Right atrium auricular region (tissue), 2 donors: ENCODE data around the gene DNAH3. TPM values are rescaled to one million over a fixed set of nuclear protein-coding genes. Genes with fewer than 3 reads are reported as not detected.
"Not testable (repeated sequence)": the region's sequence is repeated elsewhere in the genome, so short reads cannot be mapped to it uniquely, and the experiment has no call there.

Source experiments
- DNase-seq: peaks from one replicate; pipeline ENCODE4 v3.0.0-alpha.2; 2019; ENCODE audit warnings: low spot score
- H3K27ac ChIP-seq, 2 donors: fragments of 200-600 bp; sonication (generic); 1 replicate in 1 of 2; 2 replicates in 1 of 2; pipeline ENCODE4 v1.5.1; 2016 to 2019
- H3K27me3 ChIP-seq, 2 donors: fragments of 200-600 bp; sonication (generic); one replicate each; pipeline versions ENCODE4 v1.5.1 to v1.6.0; 2017 to 2019
- H3K36me3 ChIP-seq: fragments of 200-600 bp; sonication (generic); one replicate; pipeline ENCODE4 v1.5.1; 2016
- H3K4me1 ChIP-seq, 2 donors: fragments of 200-600 bp; sonication (generic); one replicate each; pipeline versions ENCODE4 v1.5.1 to v1.6.0; 2017 to 2019
- H3K4me3 ChIP-seq, 2 donors: fragments of 200-600 bp; sonication (generic); 1 replicate in 1 of 2; 2 replicates in 1 of 2; pipeline ENCODE4 v1.5.1; 2017 to 2019; ENCODE audit warnings: mild to moderate bottlenecking in 1 of 2, moderate library complexity in 1 of 2
- H3K9me3 ChIP-seq, 2 donors: fragments of 200-600 bp; sonication (generic); one replicate each; pipeline ENCODE4 v1.5.1; 2019
- total RNA-seq, 2 donors: library from RNA; depleted of rRNA; stranded (reverse); fragments of >200 nt; gene quantifications; one replicate each; pipeline ENCODE4 v1.1.0, GENCODE V29; 2016
- TF ChIP-seq, protein P1 (sequence below), 2 donors: fragments of 200-600 bp; sonication (generic); IDR thresholded peaks; one replicate each; pipeline ENCODE4 v1.5.1; 2019; ENCODE audit warnings: antibody characterized with exemption in 2 of 2

Gene DNAH3
- total RNA-seq, 2 donors from 2014 or later: 0.20 TPM; not detected in 1

DNA sequence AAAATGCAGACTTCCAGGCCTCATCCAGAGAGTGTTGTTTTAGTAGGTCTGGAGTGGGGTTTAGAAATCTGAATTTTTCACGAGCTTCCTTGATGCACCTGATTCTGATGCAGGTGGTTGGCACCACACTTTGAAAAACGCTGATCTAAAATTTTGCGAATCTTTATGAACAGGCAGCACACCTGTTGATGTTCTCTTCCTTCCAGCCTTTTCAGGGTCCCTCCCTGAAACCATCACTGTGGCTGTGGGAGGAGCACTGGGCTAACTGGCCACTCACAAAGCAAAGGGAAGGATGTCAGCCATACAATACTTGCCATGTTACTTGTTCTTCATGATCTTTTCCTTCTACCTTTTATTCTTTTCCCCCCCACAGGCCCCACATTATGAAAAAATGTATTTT is 22.0 kb upstream of the DNAH3 start:
- TF ChIP-seq, protein P1, sequence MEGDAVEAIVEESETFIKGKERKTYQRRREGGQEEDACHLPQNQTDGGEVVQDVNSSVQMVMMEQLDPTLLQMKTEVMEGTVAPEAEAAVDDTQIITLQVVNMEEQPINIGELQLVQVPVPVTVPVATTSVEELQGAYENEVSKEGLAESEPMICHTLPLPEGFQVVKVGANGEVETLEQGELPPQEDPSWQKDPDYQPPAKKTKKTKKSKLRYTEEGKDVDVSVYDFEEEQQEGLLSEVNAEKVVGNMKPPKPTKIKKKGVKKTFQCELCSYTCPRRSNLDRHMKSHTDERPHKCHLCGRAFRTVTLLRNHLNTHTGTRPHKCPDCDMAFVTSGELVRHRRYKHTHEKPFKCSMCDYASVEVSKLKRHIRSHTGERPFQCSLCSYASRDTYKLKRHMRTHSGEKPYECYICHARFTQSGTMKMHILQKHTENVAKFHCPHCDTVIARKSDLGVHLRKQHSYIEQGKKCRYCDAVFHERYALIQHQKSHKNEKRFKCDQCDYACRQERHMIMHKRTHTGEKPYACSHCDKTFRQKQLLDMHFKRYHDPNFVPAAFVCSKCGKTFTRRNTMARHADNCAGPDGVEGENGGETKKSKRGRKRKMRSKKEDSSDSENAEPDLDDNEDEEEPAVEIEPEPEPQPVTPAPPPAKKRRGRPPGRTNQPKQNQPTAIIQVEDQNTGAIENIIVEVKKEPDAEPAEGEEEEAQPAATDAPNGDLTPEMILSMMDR (IDR thresholded peaks at IDR 0.05): no peak
- Histone ChIP-seq H3K4me1 (peaks cover 0 to 4% of the 10 kb centered on the region in 2 donors), H3K4me3 (no peak overlapping the region), H3K36me3 (peaks cover 69% of the 10 kb centered on the region), H3K27ac (no peak overlapping the region), H3K9me3 (no peaks in the 10 kb centered on the region), H3K27me3 (no peaks in the 10 kb centered on the region)
- no peak for DNase-seq

DNA sequence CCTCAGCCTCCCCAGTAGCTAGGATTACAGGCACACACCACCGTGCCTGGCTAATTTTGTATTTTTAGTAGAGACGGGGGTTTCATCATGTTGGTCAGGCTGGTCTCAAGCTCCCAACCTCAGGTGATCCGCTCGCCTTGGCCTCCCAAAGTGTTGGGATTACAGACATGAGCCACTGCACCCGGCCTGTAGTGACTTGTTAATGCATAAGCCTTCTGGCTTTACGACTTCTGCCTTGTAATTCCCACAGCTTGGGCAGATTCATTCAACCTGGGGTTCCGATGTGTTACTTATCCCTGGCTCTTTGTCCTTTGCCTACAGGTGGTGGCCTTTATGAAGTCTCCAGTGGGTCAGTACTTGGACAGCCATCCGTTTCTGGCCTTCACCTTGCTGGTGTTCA is 19.5 kb upstream of the DNAH3 start:
- H3K4me3 ChIP-seq, H3K9me3 ChIP-seq, DNase-seq, H3K4me1 ChIP-seq, H3K27ac ChIP-seq, H3K27me3 ChIP-seq: not testable (repeated sequence)
- H3K36me3 ChIP-seq: peaks cover 73% of the 10 kb centered on the region

DNA sequence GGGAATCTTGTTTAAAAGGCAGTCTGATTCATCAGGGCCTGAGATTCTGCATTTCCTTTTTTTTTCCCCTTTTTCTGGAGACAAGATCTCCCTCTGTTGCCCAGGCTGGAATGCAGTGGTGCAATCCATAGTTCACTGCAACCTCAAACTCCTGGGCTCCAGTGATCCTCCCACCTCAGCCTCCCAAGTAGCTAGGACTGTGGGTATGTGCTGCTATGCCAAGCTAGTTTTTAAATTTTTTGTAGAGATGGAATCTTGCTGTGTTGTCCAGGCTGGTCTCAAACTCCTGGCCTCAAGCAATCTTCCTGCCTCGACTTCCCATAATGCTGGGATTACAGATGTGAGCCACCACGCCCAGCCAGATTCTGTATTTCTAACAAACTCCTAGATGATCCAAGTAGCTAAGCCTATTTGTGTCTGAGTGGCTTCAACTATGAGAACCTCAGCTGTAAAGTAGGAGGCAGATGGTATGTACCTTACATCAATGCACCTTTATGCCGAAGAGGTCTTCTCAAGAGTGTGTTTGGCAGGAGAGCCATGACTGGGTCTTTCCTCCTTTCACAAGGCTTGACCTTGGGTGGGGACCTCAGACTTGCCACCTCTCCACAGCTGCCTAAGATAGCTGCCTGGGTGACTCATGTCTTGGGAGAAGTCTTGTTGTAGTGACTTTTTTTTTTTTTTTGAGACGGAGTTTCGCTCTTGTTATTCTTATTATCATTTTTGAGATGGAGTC is 18.8 kb upstream of the DNAH3 start:
- no peak for DNase-seq
- H3K27ac ChIP-seq: no peak overlapping the region
- no peak overlapping the region for H3K4me3 ChIP-seq
- TF ChIP-seq, protein P1 (IDR thresholded peaks at IDR 0.05): no peak
- peaks cover 73% of the 10 kb centered on the region for H3K36me3 ChIP-seq
- no peaks in the 10 kb centered on the region for H3K27me3 ChIP-seq
- H3K9me3 ChIP-seq: no peaks in the 10 kb centered on the region
- peaks cover 0 to 4% of the 10 kb centered on the region in 2 donors for H3K4me1 ChIP-seq

DNA sequence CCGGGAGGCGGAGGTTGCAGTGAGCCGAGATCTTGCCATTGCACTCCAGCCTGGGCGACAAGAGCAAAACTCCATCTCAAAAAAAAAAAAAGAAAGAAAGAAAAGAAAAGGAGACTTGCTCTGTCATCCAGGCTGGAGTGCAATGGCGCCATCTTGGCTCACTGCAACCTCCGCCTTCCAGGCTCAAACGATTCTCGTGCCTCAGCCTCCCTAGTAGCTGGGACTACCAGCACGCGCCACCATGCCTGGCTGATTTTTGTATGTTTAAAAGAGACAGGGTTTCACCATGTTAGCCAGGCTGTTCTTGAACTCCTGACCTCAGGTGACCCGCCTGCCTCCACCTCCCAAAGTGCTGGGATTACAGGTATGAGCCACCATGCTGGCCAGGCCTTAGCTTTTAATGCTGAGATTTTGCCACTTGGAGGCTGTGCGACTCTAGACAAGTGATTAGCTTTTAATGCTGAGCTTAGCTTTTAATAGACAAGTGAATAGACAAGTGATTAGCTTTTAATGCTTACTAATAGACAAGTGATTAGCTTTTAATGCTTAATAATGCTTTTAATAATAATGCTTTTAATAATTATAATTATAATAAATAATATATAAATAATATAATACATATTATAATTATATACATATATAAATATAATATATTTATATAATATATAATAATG is 17.4 kb upstream of the DNAH3 start:
- Histone ChIP-seq H3K9me3 (no peaks in the 10 kb centered on the region), H3K4me3 (no peak overlapping the region), H3K27me3 (no peaks in the 10 kb centered on the region), H3K4me1 (peaks cover 0 to 17% of the 10 kb centered on the region in 2 donors), H3K27ac (no peak overlapping the region), H3K36me3 (peaks cover 63% of the 10 kb centered on the region)
- DNase-seq: no peak
- TF ChIP-seq, protein P1 (IDR thresholded peaks at IDR 0.05): no peak

DNA sequence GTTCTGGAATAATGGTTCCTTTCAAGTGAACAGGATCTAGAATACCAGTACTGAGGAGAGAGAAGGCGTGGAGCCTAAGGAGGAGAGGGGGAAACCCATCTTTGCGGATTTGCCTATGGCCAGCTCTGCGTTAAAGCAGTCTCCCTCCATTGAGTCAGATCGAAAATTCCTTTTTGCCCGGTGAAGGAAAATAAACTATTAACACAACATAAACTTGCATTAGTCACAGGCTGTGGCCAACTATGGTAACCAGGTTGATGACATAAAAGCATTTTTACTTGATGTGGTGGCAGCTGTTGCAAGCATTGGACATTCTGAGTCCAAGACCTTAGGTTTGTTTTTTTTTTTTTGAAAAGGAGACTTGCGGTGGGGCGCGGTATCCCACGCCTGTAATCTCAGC is 16.7 kb upstream of the DNAH3 start:
- Histone ChIP-seq H3K27ac (no peak overlapping the region), H3K36me3 (peaks cover 56% of the 10 kb centered on the region), H3K9me3 (no peaks in the 10 kb centered on the region)

DNA sequence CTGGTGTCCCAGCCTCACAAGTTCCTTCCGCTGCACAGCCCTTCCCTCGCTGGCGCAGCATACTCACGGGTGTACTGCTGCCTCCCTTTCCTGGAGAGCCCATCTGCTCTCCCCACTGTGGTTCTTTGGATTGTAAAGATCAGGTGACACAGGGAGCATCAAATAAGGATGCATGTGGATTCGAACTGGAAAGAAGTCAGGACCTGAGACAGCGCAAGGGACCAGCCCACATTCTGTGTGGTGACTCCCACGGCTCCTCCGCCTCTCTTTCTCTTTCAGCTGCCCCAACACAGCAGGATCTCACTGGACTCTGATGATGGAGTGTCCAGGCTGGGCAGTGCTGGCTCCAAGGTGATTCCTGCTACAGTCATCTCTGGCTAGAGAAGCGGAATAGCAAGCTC is 15.9 kb upstream of the DNAH3 start:
- H3K4me3 ChIP-seq: no peak overlapping the region
- H3K9me3 ChIP-seq: no peaks in the 10 kb centered on the region
- H3K4me1 ChIP-seq: peaks cover 0 to 32% of the 10 kb centered on the region in 2 donors
- H3K27me3 ChIP-seq: no peaks in the 10 kb centered on the region
- H3K36me3 ChIP-seq: peaks cover 48% of the 10 kb centered on the region
- no peak for DNase-seq
- TF ChIP-seq, protein P1 (IDR thresholded peaks at IDR 0.05): no peak
- H3K27ac ChIP-seq: no peak overlapping the region

More for the DNA sequence above, 16.7 kb upstream of the DNAH3 start:
- TF ChIP-seq, protein P1 (IDR thresholded peaks at IDR 0.05): no peak
- no peak for DNase-seq
- Histone ChIP-seq H3K4me1 (peaks cover 0 to 24% of the 10 kb centered on the region in 2 donors), H3K4me3 (no peak overlapping the region), H3K27me3 (no peaks in the 10 kb centered on the region)
